GM19023 (cell line): ENCODE results near the gene UHMK1.
A peak's percentile ranks its signal among the peaks of the same experiment; 100 is the strongest.

Experiments used
- ATAC-seq: cut with Tn5 transposase; IDR thresholded peaks from one replicate; pipeline ENCODE4 v1.9.1; 2021; ENCODE audit warnings: mild to moderate bottlenecking, moderate library complexity; ENCODE audit not compliant: unreplicated experiment

UHMK1 gene

GRCh38 chr1:162527314-162527713, 29.7 kb downstream of the UHMK1 start:
- ATAC-seq, result no peak

GRCh38 chr1:162530307-162530987, 32.8 kb downstream of the UHMK1 start:
- ATAC-seq, result peak; percentile 97

DNA sequence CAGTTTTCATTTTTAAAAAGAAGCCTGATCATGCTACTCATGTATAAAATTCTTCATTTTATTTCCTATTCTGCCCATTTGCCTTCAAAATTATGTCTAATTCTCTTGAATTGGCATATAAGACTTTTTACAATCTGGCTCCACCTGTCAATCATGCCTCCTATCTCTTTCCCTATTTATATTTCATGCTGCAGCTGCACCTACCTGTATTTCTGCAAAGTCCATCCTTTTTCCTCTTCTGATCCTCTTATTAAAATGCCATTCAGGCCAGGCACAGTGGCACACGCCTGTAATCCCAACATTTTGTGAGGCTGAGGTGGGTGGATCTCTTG, 33.3 kb downstream of the UHMK1 start:
- ATAC-seq, result no peak

GRCh38 chr1:162535501-162535900, 37.9 kb downstream of the UHMK1 start:
- no peak for ATAC-seq

GRCh38 chr1:162536511-162536910, 38.9 kb downstream of the UHMK1 start:
- no peak for ATAC-seq

GRCh38 chr1:162537216-162537615, 39.6 kb downstream of the UHMK1 start:
- no peak for ATAC-seq

DNA sequence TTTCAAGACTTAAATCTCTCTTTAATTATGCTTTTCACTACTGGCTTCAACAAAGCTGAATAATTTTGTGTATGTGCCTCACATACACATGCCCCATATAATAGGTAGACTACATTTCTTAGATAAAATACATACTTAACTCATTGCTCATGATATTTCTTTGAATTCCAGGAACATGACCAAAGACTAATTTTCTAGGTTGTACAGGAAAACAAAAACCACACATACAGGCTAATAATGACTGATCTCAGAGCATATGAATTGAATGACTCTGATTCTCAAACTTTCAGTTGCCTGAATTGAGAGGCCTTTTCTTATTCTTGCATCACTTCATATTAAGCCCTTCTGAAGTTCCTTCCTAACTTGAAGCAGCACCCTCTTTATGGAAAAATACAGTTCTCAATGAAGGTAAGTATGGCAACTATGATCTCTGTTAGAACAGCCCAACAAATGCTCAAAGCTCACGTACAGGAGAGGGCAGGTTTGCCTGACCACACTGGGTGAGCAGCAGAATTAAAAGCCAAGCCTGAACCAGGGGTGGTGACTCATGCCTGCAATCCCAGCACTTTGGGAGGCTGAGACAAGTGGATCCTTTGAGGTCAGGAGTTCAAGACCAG, 41.3 kb downstream of the UHMK1 start:
- no peak for ATAC-seq

DNA sequence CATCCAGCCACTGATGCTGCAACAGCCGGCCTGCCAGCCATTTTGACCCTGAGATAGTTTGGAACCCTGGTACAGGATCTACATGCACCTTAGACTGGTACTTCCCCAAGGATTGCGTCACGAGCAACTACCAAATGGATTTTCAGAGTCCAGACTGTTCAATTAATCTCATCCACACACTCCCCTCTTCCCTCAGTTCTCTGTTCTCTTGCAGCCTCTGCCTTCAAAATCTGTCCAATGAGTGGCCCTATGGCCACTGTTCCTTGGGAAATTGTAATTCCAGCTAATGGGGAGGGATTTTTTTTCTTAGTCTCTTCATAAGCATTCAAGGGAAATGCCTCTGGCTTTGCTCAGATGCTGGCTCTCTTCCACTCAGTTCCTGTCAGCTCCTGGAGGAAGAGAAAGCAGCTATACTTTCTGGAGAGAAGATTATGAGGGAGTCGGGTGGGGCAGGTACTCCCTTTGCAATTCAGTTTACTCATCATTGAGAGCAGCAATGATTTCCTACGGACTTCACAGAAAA, 44.1 kb downstream of the UHMK1 start:
- ATAC-seq, result no peak

DNA sequence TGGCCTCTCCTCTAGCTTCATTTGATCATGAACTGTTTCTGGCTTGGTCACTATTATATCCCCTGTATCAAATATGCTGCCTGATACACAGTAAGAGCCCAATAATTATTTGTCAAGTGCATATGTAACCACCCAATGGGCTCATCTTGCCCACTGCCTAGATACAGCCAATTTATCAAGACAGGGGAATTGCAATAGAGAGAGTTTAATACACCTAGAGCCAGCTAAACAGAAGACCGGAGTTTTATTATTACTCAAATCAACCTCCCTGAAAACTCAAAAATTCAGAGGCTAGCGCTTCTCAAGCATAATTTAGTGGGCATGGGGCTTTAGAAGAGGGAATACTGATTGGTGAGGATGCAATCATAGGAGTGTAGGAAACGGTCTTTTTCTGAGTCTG, 45.6 kb downstream of the UHMK1 start:
- no peak for ATAC-seq

GRCh38 chr1:162548170-162548569, 50.6 kb downstream of the UHMK1 start:
- no peak for ATAC-seq

- ATAC-seq, result no peak
Measured at GRCh38 chr1:162549001-162549400, 51.4 kb downstream of the UHMK1 start.

DNA sequence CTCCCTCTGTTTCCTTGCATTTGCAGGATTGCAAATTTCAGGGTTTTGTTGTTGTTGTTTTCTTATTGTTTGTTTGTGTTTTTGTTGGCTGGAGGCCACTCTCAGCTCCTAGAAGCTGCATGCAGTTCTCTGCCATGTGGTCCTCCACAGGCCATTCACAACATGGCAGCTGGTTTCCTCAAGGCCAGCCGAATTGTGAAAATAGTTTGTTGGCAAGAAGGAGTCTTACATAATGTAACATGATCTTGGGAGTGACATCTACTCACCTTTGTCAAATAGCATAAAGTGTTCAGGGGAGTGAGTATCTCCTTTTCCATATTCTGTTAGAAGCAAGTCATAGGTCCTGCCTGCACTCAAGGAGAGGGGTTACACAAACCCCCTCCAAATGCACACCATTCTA, 53.3 kb downstream of the UHMK1 start:
- no peak for ATAC-seq

- no peak for ATAC-seq
Measured at GRCh38 chr1:162551969-162552683, 54.5 kb downstream of the UHMK1 start.

GRCh38 chr1:162552684-162553252, 55.1 kb downstream of the UHMK1 start:
- ATAC-seq, result no peak

GRCh38 chr1:162554258-162554657, 56.6 kb downstream of the UHMK1 start:
- no peak for ATAC-seq

GRCh38 chr1:162557536-162557935, 59.9 kb downstream of the UHMK1 start:
- no peak for ATAC-seq

DNA sequence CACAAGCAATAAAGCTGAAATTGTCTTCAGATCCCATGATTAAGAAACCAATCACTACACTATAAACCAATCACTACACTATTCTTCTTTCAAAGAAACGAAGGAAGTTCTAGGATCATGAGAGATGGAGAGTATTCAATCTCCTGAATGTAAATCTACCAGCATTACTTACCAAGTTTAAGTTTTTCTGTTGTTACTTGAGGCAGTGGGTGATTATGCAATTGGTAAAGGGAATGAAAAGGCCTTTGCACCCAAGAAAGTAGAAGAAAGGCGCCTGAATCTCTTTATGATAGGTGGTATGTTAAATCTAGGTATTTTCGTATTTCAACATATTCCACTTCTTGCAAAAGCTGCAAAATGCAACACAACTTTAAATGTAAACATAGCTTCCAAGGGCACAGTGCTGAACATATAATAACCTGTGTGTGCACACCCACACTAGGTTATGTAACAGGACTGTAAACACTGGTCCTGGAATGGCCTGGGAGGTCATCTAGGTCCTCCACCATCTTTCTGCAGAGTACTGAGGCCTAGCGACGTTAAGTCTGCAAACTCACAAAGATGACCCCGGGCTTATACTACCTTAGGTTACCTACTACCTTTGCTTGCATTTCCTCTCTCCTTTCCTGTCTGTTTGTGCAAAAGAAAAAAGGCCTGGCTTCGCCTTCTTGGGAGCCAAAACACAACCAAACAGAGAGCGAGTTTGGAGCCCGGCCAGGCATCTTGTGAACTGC, 62.9 kb downstream of the UHMK1 start:
- ATAC-seq, result no peak

- peak; percentile 93 for ATAC-seq
Measured at GRCh38 chr1:162561037-162561615, 63.5 kb downstream of the UHMK1 start.

GRCh38 chr1:162561616-162562469, 64.2 kb downstream of the UHMK1 start, which contains the start of gene UAP1:
Gene UAP1 (plus strand): TSS chr1:162561722. CDS start chr1:162566069, 4,347 bp downstream.
- peak; percentile 40 for ATAC-seq

- no peak for ATAC-seq
Measured at GRCh38 chr1:162562470-162562828, 64.8 kb downstream of the UHMK1 start.
